H1 (cell line): ENCODE data around the gene ACSL6. TPM values are rescaled to one million over a fixed set of nuclear protein-coding genes. Genes with fewer than 3 reads are reported as not detected.

Experiments
- CTCF ChIA-PET: fragments of 300-600 bp; sonication (Branson Sonifier 250); formaldehyde crosslinking; loops from one replicate; lab custom pipeline; 2021; ENCODE audit not compliant: partially characterized antibody; lab: Charles Lee
- POLR2A ChIA-PET: fragments of 300-600 bp; sonication (Branson Sonifier 250); formaldehyde crosslinking; loops from one replicate; lab custom pipeline; 2021; ENCODE audit warnings: inconsistent platforms; ENCODE audit not compliant: partially characterized antibody; lab: Charles Lee
- DNase-seq, 2 experiments: peaks; one replicate each; pipeline versions ENCODE4 v3.0.0 to v3.0.0-alpha.2; 2010 to 2022; ENCODE audit warnings: low spot score in 2 of 2, low read depth in 1 of 2, mixed read lengths in 1 of 2
- FAIRE-seq: peaks from 2 replicates; lab custom pipeline; 2011; peaks lifted over from hg19 to GRCh38; lab: Jason Lieb, UNC
- H2AFZ ChIP-seq: 2 replicates; pipeline ENCODE4 v1.8.1; 2012; ENCODE audit warnings: low read length, inconsistent platforms
- H2AK5ac ChIP-seq: 2 replicates; pipeline ENCODE4 v1.6.1; 2013; ENCODE audit warnings: low read depth, low read length
- H2BK120ac ChIP-seq: replicated peaks from 2 replicates; pipeline ENCODE3; 2013; ENCODE audit warnings: low read depth, low read length, inconsistent platforms
- H2BK12ac ChIP-seq: 2 replicates; pipeline ENCODE4 v1.6.1; 2013; ENCODE audit warnings: low read depth, low read length
- H2BK15ac ChIP-seq: 2 replicates; pipeline ENCODE4 v1.6.1; 2013; ENCODE audit warnings: low read length
- H2BK20ac ChIP-seq: 2 replicates; pipeline ENCODE4 v1.6.1; 2013; ENCODE audit warnings: low read length
- H2BK5ac ChIP-seq: 2 replicates; pipeline ENCODE4 v1.6.1; 2013; ENCODE audit warnings: low read depth, low read length
- H3K14ac ChIP-seq: 2 replicates; pipeline ENCODE4 v1.6.1; 2013; ENCODE audit warnings: inconsistent platforms; ENCODE audit not compliant: insufficient read length
- H3K18ac ChIP-seq: 2 replicates; pipeline ENCODE4 v1.6.1; 2013; ENCODE audit warnings: low read length; ENCODE audit errors: extremely low read depth
- H3K23ac ChIP-seq: 2 replicates; pipeline ENCODE4 v1.6.1; 2013; ENCODE audit warnings: inconsistent platforms; ENCODE audit not compliant: insufficient read length
- H3K23me2 ChIP-seq: 2 replicates; pipeline ENCODE4 v1.6.1; 2013; ENCODE audit warnings: low read depth, low read length
- H3K27ac ChIP-seq: 2 replicates; pipeline ENCODE4 v1.6.1; 2011; ENCODE audit warnings: low read depth, low read length, inconsistent platforms
- H3K27me3 ChIP-seq, 4 experiments: replicated peaks in 1 of 4; 1 replicate in 1 of 4; 2 replicates in 3 of 4; pipeline versions ENCODE4 v1.6.1 to v1.8.1; 2011 to 2013; ENCODE audit warnings: low read length in 3 of 4, mild to moderate bottlenecking in 3 of 4, inconsistent platforms in 2 of 4, mixed read lengths in 2 of 4, moderate library complexity in 1 of 4; ENCODE audit not compliant: control insufficient read depth in 3 of 4, insufficient read depth in 3 of 4; ENCODE audit errors: extremely low read depth in 1 of 4
- H3K36me3 ChIP-seq, 4 experiments: 2 replicates each; pipeline versions ENCODE4 v1.6.1 to v1.8.1; 2011 to 2013; ENCODE audit warnings: mild to moderate bottlenecking in 4 of 4, low read length in 3 of 4, moderate library complexity in 2 of 4, control low read depth in 1 of 4, inconsistent platforms in 1 of 4; ENCODE audit not compliant: insufficient read depth in 4 of 4, control insufficient read depth in 2 of 4
- H3K4ac ChIP-seq: replicated peaks from 2 replicates; pipeline ENCODE3; 2013; ENCODE audit warnings: low read length, low read depth, mixed read lengths, inconsistent platforms; ENCODE audit not compliant: insufficient read length
- H3K4me1 ChIP-seq, 4 experiments: replicated peaks in 1 of 4; 1 replicate in 1 of 4; 2 replicates in 3 of 4; pipeline versions ENCODE4 v1.6.1 to v1.8.1; 2011 to 2013; ENCODE audit warnings: low read length in 3 of 4, inconsistent platforms in 2 of 4, mixed read lengths in 1 of 4; ENCODE audit not compliant: insufficient read depth in 4 of 4, control insufficient read depth in 3 of 4
- H3K4me2 ChIP-seq, 2 experiments: 2 replicates each; pipeline versions ENCODE4 v1.6.1 to v1.8.1; 2011 to 2013; ENCODE audit warnings: low read depth in 2 of 2, low read length in 2 of 2, control low read depth in 1 of 2, inconsistent platforms in 1 of 2, mild to moderate bottlenecking in 1 of 2; ENCODE audit not compliant: insufficient read depth in 1 of 2
- H3K4me3 ChIP-seq, 4 experiments: fragments of 200-600, 300-600 bp in 1 of 4; sonication (generic), shearing (Covaris generic), sonication (Bioruptor Twin) in 1 of 4; 2 replicates each; pipeline versions ENCODE4 v1.5.1 to v1.8.1; 2011 to 2016; ENCODE audit warnings: low read length in 4 of 4, low read depth in 3 of 4, control low read depth in 2 of 4, inconsistent platforms in 2 of 4, mild to moderate bottlenecking in 2 of 4, mixed read lengths in 1 of 4, moderate library complexity in 1 of 4; ENCODE audit not compliant: insufficient read depth in 2 of 4; ENCODE audit errors: extremely low read depth in 1 of 4
- H3K56ac ChIP-seq: replicated peaks from 2 replicates; pipeline ENCODE3; 2013; ENCODE audit warnings: low read depth, mild to moderate bottlenecking, mixed read lengths, low read length, inconsistent platforms; ENCODE audit not compliant: insufficient read length
- H3K79me1 ChIP-seq: 2 replicates; pipeline ENCODE4 v1.6.1; 2013; ENCODE audit warnings: low read depth, low read length, control low read depth
- H3K79me2 ChIP-seq, 2 experiments: 2 replicates each; pipeline versions ENCODE4 v1.6.1 to v1.8.1; 2012 to 2013; ENCODE audit warnings: low read length in 2 of 2, mild to moderate bottlenecking in 2 of 2, inconsistent platforms in 1 of 2; ENCODE audit not compliant: insufficient read depth in 2 of 2, control insufficient read depth in 1 of 2
- H3K9ac ChIP-seq, 4 experiments: replicated peaks in 1 of 4; 1 replicate in 1 of 4; 2 replicates in 3 of 4; pipeline versions ENCODE4 v1.6.1 to v1.8.1; 2011 to 2013; ENCODE audit warnings: low read depth in 3 of 4, low read length in 3 of 4, control low read depth in 2 of 4, mild to moderate bottlenecking in 2 of 4, moderate library complexity in 2 of 4, inconsistent platforms in 1 of 4; ENCODE audit errors: extremely low read depth in 1 of 4
- H3K9me3 ChIP-seq, 2 experiments: 2 replicates each; pipeline versions ENCODE4 v1.6.1 to v1.8.1; 2012 to 2013; ENCODE audit warnings: mild to moderate bottlenecking in 2 of 2, moderate library complexity in 2 of 2, control low read depth in 1 of 2, inconsistent platforms in 1 of 2, low read depth in 1 of 2, low read length in 1 of 2, mixed read lengths in 1 of 2; ENCODE audit not compliant: insufficient read depth in 2 of 2
- H4K20me1 ChIP-seq, 2 experiments: replicated peaks in 1 of 2; 2 replicates each; pipeline versions ENCODE3 to v1.8.1; 2011 to 2013; ENCODE audit warnings: inconsistent platforms in 2 of 2, low read length in 2 of 2, mild to moderate bottlenecking in 1 of 2; ENCODE audit not compliant: insufficient read depth in 2 of 2, control insufficient read depth in 1 of 2
- H4K5ac ChIP-seq: 2 replicates; pipeline ENCODE4 v1.6.1; 2013; ENCODE audit warnings: low read length, low read depth, mixed read lengths, inconsistent platforms; ENCODE audit not compliant: insufficient read length
- H4K8ac ChIP-seq: 2 replicates; pipeline ENCODE4 v1.8.0; 2013; ENCODE audit warnings: mild to moderate bottlenecking, moderate library complexity, low read length, inconsistent platforms; ENCODE audit not compliant: insufficient read depth; ENCODE audit errors: extremely low read depth
- H4K91ac ChIP-seq: replicated peaks from 2 replicates; pipeline ENCODE3; 2013; ENCODE audit warnings: low read length, mixed read lengths, inconsistent platforms; ENCODE audit not compliant: insufficient read length
- BRCA1 ChIP-seq: IDR thresholded peaks from 2 replicates; pipeline ENCODE4 v1.6.1; 2012; ENCODE audit warnings: low read depth, low read length, improper control_type of control experiment
- CEBPB ChIP-seq: IDR thresholded peaks from 2 replicates; pipeline ENCODE4 v1.6.1; 2012; ENCODE audit warnings: low read depth, low read length
- GABPA ChIP-seq: IDR thresholded peaks from 2 replicates; pipeline ENCODE4 v1.6.1; 2011; ENCODE audit warnings: mild to moderate bottlenecking, low read length, moderate library complexity, borderline replicate concordance; ENCODE audit not compliant: insufficient read depth
- HDAC2 ChIP-seq, 2 experiments: fragments of 300-600 bp in 1 of 2; sonication (generic) in 1 of 2; IDR thresholded peaks; 2 replicates each; pipeline ENCODE4 v1.6.1; 2011 to 2012; ENCODE audit warnings: low read depth in 2 of 2, low read length in 2 of 2, mild to moderate bottlenecking in 2 of 2, moderate library complexity in 2 of 2, borderline replicate concordance in 1 of 2, inconsistent platforms in 1 of 2
- JUN ChIP-seq: IDR thresholded peaks from 2 replicates; pipeline ENCODE4 v1.6.1; 2011; ENCODE audit warnings: low read depth, mild to moderate bottlenecking, improper control_type of control experiment, low read length
- JUND ChIP-seq: IDR thresholded peaks from 2 replicates; pipeline ENCODE4 v1.6.1; 2011; ENCODE audit warnings: mild to moderate bottlenecking, improper control_type of control experiment, low read length
- MAFK ChIP-seq: IDR thresholded peaks from 2 replicates; pipeline ENCODE4 v1.6.1; 2012; ENCODE audit warnings: low read depth, mild to moderate bottlenecking, improper control_type of control experiment, low read length
- SAP30 ChIP-seq: fragments of 300-600 bp; sonication (generic); IDR thresholded peaks from 2 replicates; pipeline ENCODE4 v1.7.1; 2012; ENCODE audit warnings: low read length, moderate library complexity, mild to moderate bottlenecking, inconsistent platforms; ENCODE audit not compliant: insufficient read depth, insufficient replicate concordance
- SIRT6 ChIP-seq: IDR thresholded peaks from one replicate; pipeline ENCODE4 v1.7.1; 2012; ENCODE audit warnings: low read length, inconsistent platforms
- SP2 ChIP-seq: IDR thresholded peaks from 2 replicates; pipeline ENCODE4 v1.6.1; 2012; ENCODE audit warnings: mild to moderate bottlenecking, low read length, inconsistent platforms
- TAF7 ChIP-seq: optimal IDR thresholded peaks from 2 replicates; pipeline ENCODE3; 2011; ENCODE audit warnings: low read depth, mild to moderate bottlenecking, inconsistent platforms, low read length, moderate library complexity, borderline replicate concordance
- TBP ChIP-seq: IDR thresholded peaks from 2 replicates; pipeline ENCODE4 v1.6.1; 2011; ENCODE audit warnings: low read depth, low read length, improper control_type of control experiment
- ZNF274 ChIP-seq: IDR thresholded peaks from 2 replicates; pipeline ENCODE4 v1.7.0; 2012; ENCODE audit warnings: low read length, borderline replicate concordance; ENCODE audit errors: extremely low read depth
- WGBS, 2 experiments: shearing (Covaris generic) in 1 of 2; methylation state at CpG; one replicate each; pipeline versions ENCODE4 v1.1.6 to v1.1.7; 2013 to 2015; ENCODE audit warnings: low lambda C conversion rate in 2 of 2, mixed read lengths in 2 of 2, inconsistent platforms in 1 of 2, low coverage in 1 of 2, missing lambda C conversion rate in 1 of 2; ENCODE audit not compliant: insufficient replicate concordance in 2 of 2, insufficient coverage in 1 of 2, insufficient read length in 1 of 2; ENCODE audit errors: extremely low coverage in 1 of 2, missing lambda C conversion rate in 1 of 2; 5-methylcytosine and 5-hydroxymethylcytosine counted together
- polyA plus RNA-seq, 7 experiments: library from polyadenylated mRNA; depleted of rRNA in 3 of 7; stranded (reverse) in 5 of 7; unstranded in 2 of 7; fragments of >200 nt in 5 of 7; fragments of 200-250 nt in 2 of 7; gene quantifications; 1 replicate in 5 of 7; 2 replicates in 1 of 7; 4 replicates in 1 of 7; pipeline versions ENCODE4 v1.2.1 to v1.2.3, GENCODE V29; 2011 to 2013; ENCODE audit warnings: missing spikeins in 2 of 7, mixed read lengths in 2 of 7
- total RNA-seq: library from RNA; stranded (reverse); fragmentation: NEBNext Ultra II Directional; extraction: Animal tissue kit (Norgen Biotek cat#: 25700); gene quantifications from 2 replicates; pipeline ENCODE4 v1.2.1, GENCODE V29; 2021

The ACSL6 gene
- total and polyA plus RNA-seq, 2 of the 8 experiments (the other 6 are each of a cell fraction or from before 2014, with no cell fraction given): 2.3 to 2.4 TPM

GRCh38 chr5:132008961-132009680 lies 2.3 kb downstream of the ACSL6 start:
- Histone ChIP-seq H3K23me2 (peaks cover 11% of the 10 kb centered on the region; the same call in 1 of the 2 replicates), H3K79me2 (no peaks in the 10 kb centered on the region), H3K79me1 (no peaks in the 10 kb centered on the region; the same call in 1 of the 2 replicates), H3K23ac (no peak overlapping the region), H3K18ac (no peak overlapping the region), H2BK15ac (no peak overlapping the region), H2BK12ac (no peak overlapping the region), H4K20me1 (peaks cover 4 to 9% of the 10 kb centered on the region in 2 experiments), H2AFZ (no peak overlapping the region), H3K27me3 (peaks cover 5 to 23% (median 18%) of the 10 kb centered on the region in 4 experiments), H4K91ac (no peak overlapping the region), H2AK5ac (no peak overlapping the region), H3K9ac (no peak overlapping the region), H2BK20ac (no peak overlapping the region), H3K9me3 (no peaks in the 10 kb centered on the region), H3K4me3 (no peak overlapping the region), H3K56ac (no peak overlapping the region), H2BK120ac (no peak overlapping the region), H4K8ac (no peak overlapping the region), H3K14ac (no peak overlapping the region), H4K5ac (no peak overlapping the region), H3K4me2 (no peak overlapping the region; a peak in 1 of 4 replicates), H3K4ac (no peak overlapping the region), H2BK5ac (no peak overlapping the region), H3K36me3 (no peaks in the 10 kb centered on the region), H3K27ac (no peak overlapping the region), H3K4me1 (peaks cover 0 to 20% (median 7%) of the 10 kb centered on the region in 4 experiments; a peak in 6 of 7 replicates)
- ChIA-PET POLR2A (interaction anchor here (0.6 to 1.1 kb wide), 2 partner anchors 198 to 212 kb away, joined by 3 to 4 read pairs; partner anchors contain the start of gene FNIP1), CTCF (interaction anchor here (0.6 to 7.2 kb wide), 17 partner anchors 9 to 591 kb away, joined by 3 to 157 read pairs (median 4); partner anchors contain the start of gene FNIP1)
- FAIRE-seq (no peak), DNase-seq (no peak)
- 82% methylated on average over 5 of the region's 5 CpGs; no CpG with 5 or more reads in 1 of the 2 experiments for WGBS, 2 experiments
- no peak for TF ChIP-seq ZNF274
- TF ChIP-seq JUND: no peak
- TF ChIP-seq JUN: no peak
- TF ChIP-seq GABPA: no peak
- no peak for TF ChIP-seq HDAC2 (IDR thresholded peaks at IDR 0.05; ENCODE audit: borderline replicate concordance in 1 of 2, low read depth in 2 of 2, low read length in 2 of 2)
- no peak for TF ChIP-seq SIRT6
- no peak for TF ChIP-seq CEBPB
- no peak for TF ChIP-seq SP2
- no peak for TF ChIP-seq MAFK
- no peak for TF ChIP-seq TBP
- TF ChIP-seq BRCA1: no peak
- TF ChIP-seq SAP30: no peak
- TF ChIP-seq TAF7: no peak
